Measurements from ENCODE around the gene TBC1D14.

DNA sequence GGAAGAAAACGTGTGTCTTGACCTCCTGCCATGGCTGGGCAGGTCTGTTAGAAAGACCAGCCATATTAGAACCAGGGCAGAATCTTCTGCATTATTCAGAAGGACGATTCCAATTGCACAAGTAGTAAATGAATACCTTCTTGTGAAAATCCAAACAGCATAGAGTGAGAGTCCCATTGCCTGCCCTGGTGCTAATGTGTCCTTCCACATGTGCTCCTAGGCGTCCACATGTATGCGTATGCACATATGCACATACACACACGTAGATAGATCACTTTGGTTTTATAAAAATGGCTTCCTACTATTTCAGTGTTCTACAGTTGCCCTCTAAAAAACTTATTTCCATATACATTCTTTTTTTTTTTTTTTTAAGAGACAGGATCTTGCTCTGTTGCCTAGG lies 168.4 kb downstream of the TBC1D14 start:
- no peak for TF ChIP-seq CTCF (IDR thresholded peaks at IDR 0.05)
- no peak for TF ChIP-seq POLR2A (IDR thresholded peaks at IDR 0.05)
